Measurements from ENCODE around the gene ZNF319.

ZNF319 gene

GRCh38 chr16:57956270-57956808 lies 44.1 kb downstream of the ZNF319 start:
- no peak for DNase-seq (ENCODE audit: low read depth)
- H3K4me3 ChIP-seq (ENCODE audit: low read depth, low read length) = no peak overlapping the region
- no peak for TF ChIP-seq CTCF (IDR thresholded peaks at IDR 0.05; ENCODE audit: insufficient read depth, low read depth, low read length, missing control alignments)

GRCh38 chr16:57955572-57956188 lies 44.8 kb downstream of the ZNF319 start:
- TF ChIP-seq CTCF (IDR thresholded peaks at IDR 0.05; ENCODE audit: insufficient read depth, low read depth, low read length, missing control alignments) = no peak
- H3K4me3 ChIP-seq (ENCODE audit: low read depth, low read length) = no peak overlapping the region
- no peak for DNase-seq (ENCODE audit: low read depth)

- DNase-seq (ENCODE audit: low read depth) = no peak
- TF ChIP-seq CTCF (IDR thresholded peaks at IDR 0.05; ENCODE audit: insufficient read depth, low read depth, low read length, missing control alignments) = no peak
- H3K4me3 ChIP-seq (ENCODE audit: low read depth, low read length) = no peak overlapping the region
Measured at GRCh38 chr16:57953857-57954256, 46.6 kb downstream of the ZNF319 start.

GRCh38 chr16:57952909-57953308 lies 47.6 kb downstream of the ZNF319 start:
- no peak for TF ChIP-seq CTCF (IDR thresholded peaks at IDR 0.05; ENCODE audit: insufficient read depth, low read depth, low read length, missing control alignments)
- no peak for DNase-seq (ENCODE audit: low read depth)
- H3K4me3 ChIP-seq (ENCODE audit: low read depth, low read length) = no peak overlapping the region

GRCh38 chr16:57951204-57951960 lies 49.1 kb downstream of the ZNF319 start:
- no peak for TF ChIP-seq CTCF (IDR thresholded peaks at IDR 0.05; ENCODE audit: insufficient read depth, low read depth, low read length, missing control alignments)
- no peak for DNase-seq (ENCODE audit: low read depth)
- no peak overlapping the region for H3K4me3 ChIP-seq (ENCODE audit: low read depth, low read length)

- no peak for DNase-seq (ENCODE audit: low read depth)
- no peak for TF ChIP-seq CTCF (IDR thresholded peaks at IDR 0.05; ENCODE audit: insufficient read depth, low read depth, low read length, missing control alignments)
- no peak overlapping the region for H3K4me3 ChIP-seq (ENCODE audit: low read depth, low read length)
Measured at GRCh38 chr16:57950382-57950781, 50.1 kb downstream of the ZNF319 start.
